ENCODE data around the gene RFLNA.

Gene RFLNA, protein sequence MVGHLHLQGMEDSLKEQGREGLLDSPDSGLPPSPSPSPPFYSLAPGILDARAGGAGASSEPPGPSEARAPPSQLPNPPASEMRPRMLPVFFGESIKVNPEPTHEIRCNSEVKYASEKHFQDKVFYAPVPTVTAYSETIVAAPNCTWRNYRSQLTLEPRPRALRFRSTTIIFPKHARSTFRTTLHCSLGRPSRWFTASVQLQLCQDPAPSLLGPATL

DNA sequence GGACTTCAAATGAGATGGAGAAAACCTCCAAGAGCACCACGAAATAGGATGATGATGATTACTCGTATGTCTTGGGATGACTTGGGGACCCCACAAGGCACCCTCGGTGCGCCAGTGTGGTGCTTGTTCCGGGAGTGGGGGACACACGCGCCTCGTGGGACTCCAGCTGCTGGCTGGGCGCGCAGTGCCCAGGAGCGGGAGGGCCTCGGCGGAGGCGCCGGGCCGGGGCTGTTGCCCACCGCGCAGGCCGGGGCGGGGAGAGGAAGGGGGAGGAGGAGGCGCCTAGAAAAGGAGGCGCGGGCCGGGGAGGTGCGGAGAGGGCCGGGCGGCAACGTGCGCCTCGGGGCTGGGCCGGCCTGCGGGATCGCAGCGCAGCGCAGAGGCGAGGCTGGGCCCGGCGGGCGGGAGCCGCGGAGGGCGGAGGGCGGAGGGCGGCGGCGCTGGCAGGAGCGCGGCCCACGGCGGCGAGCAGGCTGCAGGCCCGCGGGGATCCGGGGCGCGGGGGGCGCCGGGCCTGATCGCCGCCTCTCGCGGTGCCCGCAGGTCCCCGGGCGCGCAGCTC lies at the start of gene RFLNA:
Gene RFLNA, plus strand, starts transcription at position 314 of the 562 bp plus-strand sequence. CDS start 337 bp downstream, outside the sequence.
- TF ChIP-seq, protein P1, sequence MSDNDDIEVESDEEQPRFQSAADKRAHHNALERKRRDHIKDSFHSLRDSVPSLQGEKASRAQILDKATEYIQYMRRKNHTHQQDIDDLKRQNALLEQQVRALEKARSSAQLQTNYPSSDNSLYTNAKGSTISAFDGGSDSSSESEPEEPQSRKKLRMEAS (IDR thresholded peaks at IDR 0.05; ENCODE audit: low read depth, low read length): no peak
- no peak within 1 kb of the TSS for H3K4me3 ChIP-seq (ENCODE audit: low read depth, low read length)
- DNase-seq (ENCODE audit: low read depth): no peak

DNA sequence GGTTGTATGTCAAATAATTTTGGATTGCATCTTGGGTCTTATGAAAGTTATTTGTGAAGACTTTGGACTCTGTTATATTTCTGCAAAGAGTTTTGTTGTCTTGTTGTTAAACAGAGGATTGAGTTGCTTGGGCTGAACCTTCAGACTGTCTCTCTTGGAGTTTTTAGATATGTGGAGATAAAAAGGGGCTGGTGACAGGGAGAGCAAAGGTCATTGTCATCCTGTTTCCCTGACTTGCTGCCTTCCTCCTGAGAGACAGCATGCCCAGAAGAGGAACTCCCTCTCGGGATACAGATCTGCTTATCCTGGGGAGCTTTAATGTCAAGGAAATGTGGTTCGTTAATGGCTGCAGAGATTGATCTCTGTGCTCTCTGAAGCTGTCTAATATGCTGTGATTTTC lies 47.6 kb upstream of the RFLNA start:
- H3K4me3 ChIP-seq (ENCODE audit: low read depth, low read length): no peak overlapping the region
- DNase-seq (ENCODE audit: low read depth): no peak
- TF ChIP-seq MYC (IDR thresholded peaks at IDR 0.05; ENCODE audit: low read depth, low read length): no peak
- TF ChIP-seq, protein P2, sequence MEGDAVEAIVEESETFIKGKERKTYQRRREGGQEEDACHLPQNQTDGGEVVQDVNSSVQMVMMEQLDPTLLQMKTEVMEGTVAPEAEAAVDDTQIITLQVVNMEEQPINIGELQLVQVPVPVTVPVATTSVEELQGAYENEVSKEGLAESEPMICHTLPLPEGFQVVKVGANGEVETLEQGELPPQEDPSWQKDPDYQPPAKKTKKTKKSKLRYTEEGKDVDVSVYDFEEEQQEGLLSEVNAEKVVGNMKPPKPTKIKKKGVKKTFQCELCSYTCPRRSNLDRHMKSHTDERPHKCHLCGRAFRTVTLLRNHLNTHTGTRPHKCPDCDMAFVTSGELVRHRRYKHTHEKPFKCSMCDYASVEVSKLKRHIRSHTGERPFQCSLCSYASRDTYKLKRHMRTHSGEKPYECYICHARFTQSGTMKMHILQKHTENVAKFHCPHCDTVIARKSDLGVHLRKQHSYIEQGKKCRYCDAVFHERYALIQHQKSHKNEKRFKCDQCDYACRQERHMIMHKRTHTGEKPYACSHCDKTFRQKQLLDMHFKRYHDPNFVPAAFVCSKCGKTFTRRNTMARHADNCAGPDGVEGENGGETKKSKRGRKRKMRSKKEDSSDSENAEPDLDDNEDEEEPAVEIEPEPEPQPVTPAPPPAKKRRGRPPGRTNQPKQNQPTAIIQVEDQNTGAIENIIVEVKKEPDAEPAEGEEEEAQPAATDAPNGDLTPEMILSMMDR (IDR thresholded peaks at IDR 0.05; ENCODE audit: low read depth, low read length): no peak
- TF ChIP-seq, protein P1 (IDR thresholded peaks at IDR 0.05; ENCODE audit: low read depth, low read length): no peak
- TF ChIP-seq POLR2A (IDR thresholded peaks at IDR 0.05; ENCODE audit: extremely low read depth, insufficient read length): no peak

DNA sequence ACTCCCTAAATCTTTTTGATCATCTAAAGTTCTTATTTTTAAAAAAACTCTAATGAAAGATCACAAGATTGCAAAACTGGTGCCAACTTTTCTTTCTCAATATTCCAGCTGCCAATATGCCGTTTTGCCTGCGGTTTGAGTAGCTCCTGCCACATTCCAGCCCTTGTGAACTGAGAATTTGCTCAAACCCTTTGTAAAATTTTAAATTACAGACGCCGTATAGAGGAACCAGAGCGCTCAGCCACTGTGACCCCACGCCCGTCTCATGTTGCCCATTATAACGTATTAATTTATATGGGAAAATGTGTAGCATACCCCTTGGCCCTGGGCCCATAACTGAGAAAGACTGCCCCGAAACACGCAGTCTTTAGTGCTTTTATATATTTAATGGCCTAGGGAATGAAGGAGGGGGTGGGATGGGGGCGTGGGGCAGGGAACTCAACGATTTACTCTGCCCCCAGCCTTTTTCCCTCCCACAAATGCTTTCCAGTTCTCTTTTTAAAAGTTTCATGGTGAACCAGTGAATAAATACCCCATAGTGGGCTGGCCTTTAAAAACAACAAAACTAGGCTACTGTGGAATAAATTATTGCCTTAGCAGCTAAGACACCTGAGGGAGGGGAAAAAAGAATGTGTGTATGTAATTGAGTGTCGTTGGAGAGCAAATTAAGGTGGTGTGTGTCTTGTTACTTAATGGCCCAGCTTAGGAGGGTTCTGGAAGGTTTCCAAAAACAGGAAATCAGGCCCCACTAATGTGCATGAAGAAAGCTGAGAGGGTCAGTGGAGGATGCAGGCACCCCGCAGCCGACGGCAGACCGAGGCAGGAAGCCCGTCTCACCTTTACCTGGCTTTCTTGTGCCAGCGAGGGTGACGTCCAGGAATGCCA lies 45.7 kb upstream of the RFLNA start:
- TF ChIP-seq MYC (IDR thresholded peaks at IDR 0.05; ENCODE audit: low read depth, low read length) (no peak), POLR2A (IDR thresholded peaks at IDR 0.05; ENCODE audit: extremely low read depth, insufficient read length) (no peak)
- TF ChIP-seq, protein P2 (IDR thresholded peaks at IDR 0.05; ENCODE audit: low read depth, low read length): no peak
- TF ChIP-seq, protein P1 (IDR thresholded peaks at IDR 0.05; ENCODE audit: low read depth, low read length): no peak
- no peak overlapping the region for H3K4me3 ChIP-seq (ENCODE audit: low read depth, low read length)
- no peak for DNase-seq (ENCODE audit: low read depth)

DNA sequence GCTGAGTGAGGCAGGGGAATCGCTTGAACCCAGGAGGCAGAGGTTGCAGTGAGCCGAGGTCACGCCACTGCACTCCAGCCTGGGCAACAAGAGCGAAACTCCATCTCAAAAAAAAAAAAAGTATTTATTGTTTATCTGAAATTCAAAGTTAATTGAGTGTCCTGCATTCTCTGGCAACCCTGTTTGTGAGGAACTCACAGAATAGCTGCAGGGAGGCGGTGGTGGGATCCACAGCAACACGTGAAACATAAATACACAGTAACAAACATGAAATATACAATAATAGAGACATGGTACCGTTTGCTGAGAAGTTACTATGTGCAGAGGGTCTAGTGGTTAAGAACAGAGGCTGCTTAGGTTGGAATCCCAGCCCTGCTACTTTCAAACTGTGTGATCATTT lies 43.7 kb upstream of the RFLNA start:
- no peak for DNase-seq (ENCODE audit: low read depth)
- H3K4me3 ChIP-seq (ENCODE audit: low read depth, low read length): no peak overlapping the region
- TF ChIP-seq, protein P2 (IDR thresholded peaks at IDR 0.05; ENCODE audit: low read depth, low read length): no peak
- TF ChIP-seq POLR2A (IDR thresholded peaks at IDR 0.05; ENCODE audit: extremely low read depth, insufficient read length) (no peak), MYC (IDR thresholded peaks at IDR 0.05; ENCODE audit: low read depth, low read length) (no peak)
- TF ChIP-seq, protein P1 (IDR thresholded peaks at IDR 0.05; ENCODE audit: low read depth, low read length): no peak

DNA sequence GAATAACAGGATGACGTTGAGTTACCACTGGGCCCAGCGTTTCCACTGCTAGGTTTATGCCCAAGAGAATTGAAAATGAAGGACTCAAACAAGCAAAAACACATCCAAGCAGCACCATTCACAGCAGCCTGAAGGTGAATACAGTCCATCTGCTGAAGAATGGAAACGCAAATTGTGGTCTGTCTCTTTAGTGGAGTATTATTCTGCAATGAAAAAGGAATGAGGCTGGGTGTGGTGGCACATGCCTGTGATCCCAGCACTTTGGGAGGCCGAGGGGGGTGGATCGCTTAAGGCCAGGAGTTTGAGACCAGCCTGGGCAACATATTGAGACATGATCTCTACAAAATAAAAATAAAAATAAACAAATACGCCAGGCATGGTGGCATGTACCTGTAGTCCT lies 41.9 kb upstream of the RFLNA start:
- TF ChIP-seq MYC (IDR thresholded peaks at IDR 0.05; ENCODE audit: low read depth, low read length): no peak
- TF ChIP-seq, protein P2 (IDR thresholded peaks at IDR 0.05; ENCODE audit: low read depth, low read length): no peak
- TF ChIP-seq POLR2A (IDR thresholded peaks at IDR 0.05; ENCODE audit: extremely low read depth, insufficient read length): no peak
- TF ChIP-seq, protein P1 (IDR thresholded peaks at IDR 0.05; ENCODE audit: low read depth, low read length): no peak
- no peak for DNase-seq (ENCODE audit: low read depth)
- no peak overlapping the region for H3K4me3 ChIP-seq (ENCODE audit: low read depth, low read length)

DNA sequence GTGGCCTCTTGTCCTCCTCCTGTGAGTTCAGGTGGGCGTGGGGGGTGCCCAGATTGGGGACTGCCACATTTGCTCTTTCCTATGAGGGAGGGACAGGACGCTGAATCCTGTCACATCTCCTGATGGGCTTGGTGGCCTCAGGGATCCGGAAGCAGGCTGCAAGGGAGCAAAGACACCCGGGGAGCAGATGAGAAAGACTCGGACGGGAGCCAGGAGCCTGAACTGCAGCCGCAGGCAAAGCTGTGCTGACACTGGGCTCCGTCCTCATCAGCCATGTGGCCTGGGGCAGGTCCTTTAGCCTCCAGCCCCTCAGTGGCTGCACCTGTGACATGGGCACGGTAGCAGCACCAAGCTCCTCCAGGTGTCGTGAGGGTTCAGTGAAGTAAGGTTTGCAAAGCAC lies 40.8 kb upstream of the RFLNA start:
- TF ChIP-seq POLR2A (IDR thresholded peaks at IDR 0.05; ENCODE audit: extremely low read depth, insufficient read length): no peak
- TF ChIP-seq MYC (IDR thresholded peaks at IDR 0.05; ENCODE audit: low read depth, low read length): no peak
- TF ChIP-seq, protein P1 (IDR thresholded peaks at IDR 0.05; ENCODE audit: low read depth, low read length): no peak
- TF ChIP-seq, protein P2 (IDR thresholded peaks at IDR 0.05; ENCODE audit: low read depth, low read length): no peak
- H3K4me3 ChIP-seq (ENCODE audit: low read depth, low read length): no peak overlapping the region
- DNase-seq (ENCODE audit: low read depth): no peak

Data from NB4 (cell line).